Prostate gland (tissue), 2 donors: ENCODE data around the gene SLC7A10.

Experiments used
- CTCF ChIP-seq, 4 experiments: fragments of 200-600 bp in 2 of 4; fragments of 450-650 bp in 2 of 4; sonication (generic) in 2 of 4; IDR thresholded peaks; 1 replicate in 3 of 4; 2 replicates in 1 of 4; pipeline ENCODE4 v1.5.1; 2016 to 2019; ENCODE audit warnings: antibody characterized with exemption in 4 of 4, mild to moderate bottlenecking in 2 of 4, moderate library complexity in 2 of 4
- POLR2A ChIP-seq: fragments of 450-650 bp; IDR thresholded peaks from one replicate; pipeline ENCODE4 v1.6.1; 2016; ENCODE audit warnings: antibody characterized with exemption, mild to moderate bottlenecking
- POLR2AphosphoS5 ChIP-seq: sonication (generic); formaldehyde crosslinking; IDR thresholded peaks from one replicate; pipeline ENCODE4 v1.6.1; 2017; ENCODE audit warnings: antibody characterized with exemption

DNA sequence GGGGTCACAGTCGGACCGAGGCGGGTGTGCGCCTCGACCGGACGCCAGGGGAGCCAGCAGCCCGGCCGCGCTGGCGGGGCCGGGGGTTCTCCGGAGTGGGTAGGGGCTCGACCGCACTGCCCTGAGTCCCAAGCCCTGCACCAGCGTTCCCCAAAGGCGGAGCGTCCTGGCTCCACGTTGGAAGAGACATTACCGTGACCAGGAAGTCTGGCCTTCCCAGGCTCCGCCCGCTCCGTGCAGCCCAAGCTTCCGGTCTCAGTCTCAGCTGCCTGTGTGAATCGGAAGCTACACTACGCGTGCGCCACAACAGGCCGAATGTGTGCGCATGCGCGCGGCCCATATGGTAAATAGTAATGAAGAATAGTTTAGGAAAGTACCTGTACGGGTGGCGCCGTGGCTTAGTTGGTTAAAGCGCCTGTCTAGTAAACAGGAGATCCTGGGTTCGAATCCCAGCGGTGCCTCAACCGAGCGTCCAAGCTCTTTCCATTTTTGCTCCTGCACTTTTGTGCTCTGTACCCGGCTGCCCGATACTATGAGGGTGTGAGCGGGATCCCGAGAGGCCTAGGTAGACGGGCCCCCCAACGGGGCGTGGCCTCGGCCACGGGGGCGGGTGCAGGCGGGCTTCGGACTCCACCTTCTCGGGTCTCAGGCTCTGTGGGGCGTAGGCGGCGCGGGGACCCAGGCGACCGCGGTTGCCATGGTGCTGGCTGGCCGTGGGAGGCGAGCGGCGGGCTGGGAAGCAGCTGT, 48.8 kb downstream of the SLC7A10 start:
- TF ChIP-seq POLR2AphosphoS5 (peak; percentile 100), POLR2A (peak; percentile 78), CTCF (IDR thresholded peaks at IDR 0.05) (peak in 2 of 4 experiments; percentile 37 to 44)
